HCT116 (cell line): ENCODE measurements around the gene CRK. TPM values are rescaled to one million over a fixed set of nuclear protein-coding genes. Genes with fewer than 3 reads are reported as not detected.

Experiments used
- ATAC-seq: fragments of 200-7000 bp; cut with Tn5 transposase; 2 replicates; pipeline ENCODE4 v1.9.1; 2020; ENCODE audit warnings: mild to moderate bottlenecking, moderate library complexity
- BruUV-seq: library from RNA; stranded (reverse); fragments of 400-500 nt; replicated peaks from 2 replicates; lab custom pipeline; 2021; lab: Mats Ljungman, UMichigan
- CTCF ChIA-PET: fragments of 300-600 bp; sonication (Branson Sonifier 250); formaldehyde crosslinking; loops from one replicate; lab custom pipeline; 2021; ENCODE audit warnings: antibody characterized with exemption; lab: Charles Lee
- POLR2A ChIA-PET: fragments of 300-600, 350-600 bp; sonication (Branson Sonifier 250); formaldehyde crosslinking; loops from one replicate; lab custom pipeline; 2021; ENCODE audit warnings: antibody characterized with exemption; lab: Charles Lee
- RAD21 ChIA-PET, 2 experiments: fragments of 300-600 bp; sonication (Branson Sonifier 250); formaldehyde crosslinking; loops; one replicate each; lab custom pipeline; 2023; ENCODE audit warnings: low total read pairs in 2 of 2; ENCODE audit not compliant: uncharacterized antibody in 2 of 2, unreplicated experiment in 2 of 2, low non-redundant PET in 1 of 2; lab: Charles Lee
- DNase-seq: peaks from one replicate; pipeline ENCODE4 v3.0.0-alpha.2; 2010; ENCODE audit warnings: low read depth, low spot score
- H2AFZ ChIP-seq: fragments of 200-600 bp; shearing (Covaris generic), sonication (generic); 2 replicates; pipeline ENCODE4 v1.6.1; 2017; ENCODE audit warnings: low read depth, mixed run types, mixed read lengths, antibody characterized with exemption, low read length; ENCODE audit not compliant: poor library complexity, severe bottlenecking
- H3K27ac ChIP-seq: 2 replicates; pipeline ENCODE4 v1.5.1; 2012; ENCODE audit warnings: low read depth, low read length
- H3K27me3 ChIP-seq: fragments of 200-600 bp; sonication (generic); 2 replicates; pipeline ENCODE4 v1.6.1; 2016; ENCODE audit warnings: mixed run types, low read length, mixed read lengths; ENCODE audit not compliant: insufficient read depth
- H3K36me3 ChIP-seq, 2 experiments: fragments of 200-500 bp in 1 of 2; fragments of 200-600 bp in 1 of 2; sonication (Bioruptor generic) in 1 of 2; sonication (generic) in 1 of 2; 2 replicates each; pipeline versions ENCODE4 v1.5.1 to v1.6.1; 2014 to 2016; ENCODE audit warnings: low read length in 2 of 2, inconsistent platforms in 1 of 2, mixed read lengths in 1 of 2, mixed run types in 1 of 2; ENCODE audit not compliant: insufficient read depth in 2 of 2, control insufficient read depth in 1 of 2
- H3K4me1 ChIP-seq, 2 experiments: fragments of 200-600 bp in 1 of 2; sonication (generic) in 1 of 2; 2 replicates each; pipeline versions ENCODE4 v1.5.1 to v1.6.1; 2012 to 2017; ENCODE audit warnings: low read length in 2 of 2, inconsistent platforms in 1 of 2, mild to moderate bottlenecking in 1 of 2, mixed read lengths in 1 of 2, mixed run types in 1 of 2, moderate library complexity in 1 of 2; ENCODE audit not compliant: insufficient read depth in 2 of 2, control insufficient read depth in 1 of 2
- H3K4me2 ChIP-seq: fragments of 200-600 bp; sonication (generic); 2 replicates; pipeline ENCODE4 v1.6.1; 2017; ENCODE audit warnings: mixed run types, low read length, mixed read lengths
- H3K4me3 ChIP-seq, 2 experiments: fragments of 200-600 bp in 1 of 2; sonication (generic) in 1 of 2; replicated peaks in 1 of 2; 2 replicates each; pipeline ENCODE4 v1.5.1; 2011 to 2016; ENCODE audit warnings: low read length in 2 of 2, control low read depth in 1 of 2, low read depth in 1 of 2, mild to moderate bottlenecking in 1 of 2, mixed read lengths in 1 of 2, mixed run types in 1 of 2
- H3K79me2 ChIP-seq: fragments of 200-600 bp; sonication (generic); 2 replicates; pipeline ENCODE4 v1.6.1; 2017; ENCODE audit warnings: mild to moderate bottlenecking, mixed run types, low read length, moderate library complexity, mixed read lengths; ENCODE audit not compliant: insufficient read depth
- H3K9ac ChIP-seq: fragments of 200-600 bp; sonication (generic); 2 replicates; pipeline ENCODE4 v1.6.1; 2016; ENCODE audit warnings: low read length, mixed read lengths
- H3K9me2 ChIP-seq: fragments of 200-600 bp; sonication (generic), shearing (Covaris generic); 2 replicates; pipeline ENCODE4 v1.6.1; 2017; ENCODE audit warnings: mixed run types, mild to moderate bottlenecking, moderate library complexity; ENCODE audit not compliant: insufficient read depth
- H3K9me3 ChIP-seq, 2 experiments: fragments of 200-500 bp in 1 of 2; fragments of 200-600 bp in 1 of 2; sonication (Bioruptor generic) in 1 of 2; sonication (generic) in 1 of 2; 2 replicates each; pipeline ENCODE4 v1.6.1; 2014 to 2017; ENCODE audit warnings: low read length in 2 of 2, mixed read lengths in 2 of 2, inconsistent platforms in 1 of 2, low read depth in 1 of 2, mild to moderate bottlenecking in 1 of 2, mixed run types in 1 of 2, moderate library complexity in 1 of 2; ENCODE audit not compliant: control insufficient read depth in 1 of 2, insufficient read depth in 1 of 2
- H4K20me1 ChIP-seq: fragments of 200-600 bp; sonication (generic), shearing (Covaris generic); 2 replicates; pipeline ENCODE4 v1.6.1; 2017; ENCODE audit warnings: mixed run types, mild to moderate bottlenecking, moderate library complexity; ENCODE audit not compliant: insufficient read depth
- CBX3 ChIP-seq: IDR thresholded peaks from 2 replicates; pipeline ENCODE4 v1.6.1; 2012; ENCODE audit warnings: low read depth
- CEBPB ChIP-seq: IDR thresholded peaks from 2 replicates; pipeline ENCODE4 v1.6.1; 2012; ENCODE audit warnings: low read depth
- EGR1 ChIP-seq: IDR thresholded peaks from 2 replicates; pipeline ENCODE4 v1.6.1; 2012; ENCODE audit warnings: low read depth
- ELF1 ChIP-seq: IDR thresholded peaks from 2 replicates; pipeline ENCODE4 v1.6.1; 2012; ENCODE audit warnings: low read depth, borderline replicate concordance
- EZH2 ChIP-seq: fragments of 200-600 bp; sonication (generic); IDR thresholded peaks from 2 replicates; pipeline ENCODE4 v1.6.1; 2017; ENCODE audit warnings: antibody characterized with exemption, mixed run types
- EZH2phosphoT487 ChIP-seq: fragments of 200-600 bp; IDR thresholded peaks from 2 replicates; pipeline ENCODE4 v1.6.1; 2018; ENCODE audit warnings: antibody characterized with exemption, borderline replicate concordance
- POLR2AphosphoS5 ChIP-seq: IDR thresholded peaks from 2 replicates; pipeline ENCODE4 v1.6.1; 2011; ENCODE audit warnings: mild to moderate bottlenecking, low read depth, low read length, moderate library complexity
- RAD21 ChIP-seq: IDR thresholded peaks from 2 replicates; pipeline ENCODE4 v1.6.1; 2012; ENCODE audit warnings: low read depth, mild to moderate bottlenecking
- REST ChIP-seq: IDR thresholded peaks from 2 replicates; pipeline ENCODE4 v1.6.1; 2012; ENCODE audit warnings: low read depth
- SIN3A ChIP-seq: IDR thresholded peaks from 2 replicates; pipeline ENCODE4 v1.6.1; 2012; ENCODE audit warnings: low read depth
- SRF ChIP-seq: IDR thresholded peaks from 2 replicates; pipeline ENCODE4 v1.6.1; 2012; ENCODE audit warnings: low read depth
- TCF7L2 ChIP-seq: IDR thresholded peaks from 2 replicates; pipeline ENCODE4 v1.7.0; 2011; ENCODE audit warnings: borderline replicate concordance, inconsistent platforms; ENCODE audit not compliant: insufficient read depth, insufficient read length; ENCODE audit errors: extremely low read depth
- YY1 ChIP-seq: IDR thresholded peaks from 2 replicates; pipeline ENCODE4 v1.6.1; 2011; ENCODE audit warnings: low read length, low read depth, moderate library complexity, mild to moderate bottlenecking; ENCODE audit not compliant: insufficient replicate concordance; ENCODE audit errors: extremely low read depth
- ZBTB33 ChIP-seq: IDR thresholded peaks from 2 replicates; pipeline ENCODE4 v1.6.1; 2011; ENCODE audit warnings: mild to moderate bottlenecking, low read length, moderate library complexity; ENCODE audit not compliant: insufficient replicate concordance; ENCODE audit errors: extremely low read depth
- ZFX ChIP-seq: fragments of 450-650 bp; IDR thresholded peaks from 2 replicates; pipeline ENCODE4 v1.6.1; 2017
- ZNF274 ChIP-seq: fragments of 200-500 bp; sonication (Bioruptor generic); IDR thresholded peaks from 2 replicates; pipeline ENCODE4 v1.6.1; 2014; ENCODE audit warnings: mild to moderate bottlenecking, low read depth, low read length, inconsistent platforms
- intact Hi-C: fragments of 100-400 bp; cut with micrococcal nuclease; formaldehyde crosslinking; loops from 2 replicates; pipeline ENCODE4 v1.10.0; 2022
- total RNA-seq: library from RNA; stranded (reverse); gene quantifications from one replicate; pipeline ENCODE4 v1.2.1, GENCODE V29; 2021; ENCODE audit not compliant: unreplicated experiment
- TF ChIP-seq, protein P1 (sequence below), 3 experiments: fragments of 200-600 bp in 1 of 3; sonication (generic) in 1 of 3; IDR thresholded peaks in 2 of 3; conservative IDR thresholded peaks in 1 of 3; 2 replicates each; pipeline ENCODE4 v1.5.1; 2012 to 2017; ENCODE audit warnings: low read depth in 2 of 3, low read length in 2 of 3, antibody characterized with exemption in 1 of 3, borderline replicate concordance in 1 of 3, control low read depth in 1 of 3, mild to moderate bottlenecking in 1 of 3, mixed read lengths in 1 of 3, mixed run types in 1 of 3, moderate library complexity in 1 of 3; ENCODE audit not compliant: insufficient read depth in 1 of 3

CRK gene
- total RNA-seq, 1 experiment from 2014 or later: 55.5 TPM

GRCh38 chr17:1435326-1435725, 20.7 kb downstream of the CRK start:
- TF ChIP-seq RAD21 (no peak), SRF (no peak), ELF1 (no peak), ZBTB33 (no peak), SIN3A (no peak), EZH2phosphoT487 (no peak), CBX3 (no peak), EZH2 (no peak), YY1 (no peak), ZNF274 (no peak), EGR1 (no peak), REST (no peak), TCF7L2 (no peak), CEBPB (no peak), ZFX (no peak), POLR2AphosphoS5 (no peak)
- TF ChIP-seq, protein P1, sequence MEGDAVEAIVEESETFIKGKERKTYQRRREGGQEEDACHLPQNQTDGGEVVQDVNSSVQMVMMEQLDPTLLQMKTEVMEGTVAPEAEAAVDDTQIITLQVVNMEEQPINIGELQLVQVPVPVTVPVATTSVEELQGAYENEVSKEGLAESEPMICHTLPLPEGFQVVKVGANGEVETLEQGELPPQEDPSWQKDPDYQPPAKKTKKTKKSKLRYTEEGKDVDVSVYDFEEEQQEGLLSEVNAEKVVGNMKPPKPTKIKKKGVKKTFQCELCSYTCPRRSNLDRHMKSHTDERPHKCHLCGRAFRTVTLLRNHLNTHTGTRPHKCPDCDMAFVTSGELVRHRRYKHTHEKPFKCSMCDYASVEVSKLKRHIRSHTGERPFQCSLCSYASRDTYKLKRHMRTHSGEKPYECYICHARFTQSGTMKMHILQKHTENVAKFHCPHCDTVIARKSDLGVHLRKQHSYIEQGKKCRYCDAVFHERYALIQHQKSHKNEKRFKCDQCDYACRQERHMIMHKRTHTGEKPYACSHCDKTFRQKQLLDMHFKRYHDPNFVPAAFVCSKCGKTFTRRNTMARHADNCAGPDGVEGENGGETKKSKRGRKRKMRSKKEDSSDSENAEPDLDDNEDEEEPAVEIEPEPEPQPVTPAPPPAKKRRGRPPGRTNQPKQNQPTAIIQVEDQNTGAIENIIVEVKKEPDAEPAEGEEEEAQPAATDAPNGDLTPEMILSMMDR (IDR thresholded peaks at IDR 0.05 in 2 of 3, conservative IDR thresholded peaks at IDR 0.05 in 1 of 3; ENCODE audit: borderline replicate concordance in 1 of 3, insufficient read depth in 1 of 3, low read depth in 2 of 3, low read length in 2 of 3): no peak
- TF ChIP-seq, all 23 proteins: peak for 0
- no peak overlapping the region for H3K27ac ChIP-seq
- H3K4me3 ChIP-seq: no peak overlapping the region
- peaks cover 21% of the 10 kb centered on the region in 2 experiments; a peak in 3 of 4 replicates for H3K36me3 ChIP-seq
- no peak overlapping the region for H2AFZ ChIP-seq
- ChIA-PET RAD21 (no interaction called here), CTCF (no interaction called here), POLR2A (no interaction called here)
- H3K9me3 ChIP-seq: no peaks in the 10 kb centered on the region
- 0 out of 2 replicates have a peak, but pooled peaks cover 2% of the 10 kb centered on the region for H4K20me1 ChIP-seq
- peaks cover 99% of the 10 kb centered on the region for H3K79me2 ChIP-seq
- intact Hi-C loops: no loop called here
- H3K9ac ChIP-seq: no peak overlapping the region
- H3K9me2 ChIP-seq: no peaks in the 10 kb centered on the region
- H3K4me2 ChIP-seq: no peak overlapping the region
- no peak for DNase-seq
- ATAC-seq: no peak
- H3K4me1 ChIP-seq: peaks cover 0 to 7% of the 10 kb centered on the region in 2 experiments; a peak in 2 of 4 replicates
- TSS peak; percentile 38 for BruUV-seq
- no peaks in the 10 kb centered on the region for H3K27me3 ChIP-seq
